Trophoblast cell (in vitro differentiated cells and primary cell): Measurements from ENCODE around the gene VPS8.

Source experiments
- DNase-seq, 2 donors: peaks; one replicate each; pipeline ENCODE4 v3.0.0-alpha.2; 2016
- H2AFZ ChIP-seq: 2 replicates; pipeline ENCODE4 v1.6.1; 2013; ENCODE audit warnings: low read length, moderate library complexity, mild to moderate bottlenecking; ENCODE audit not compliant: insufficient read depth, poor library complexity
- H2AK5ac ChIP-seq: 2 replicates; pipeline ENCODE4 v1.6.1; 2013; ENCODE audit warnings: mild to moderate bottlenecking, low read length
- H2BK120ac ChIP-seq: 2 replicates; pipeline ENCODE4 v1.6.1; 2013; ENCODE audit warnings: low read length, mild to moderate bottlenecking, moderate library complexity; ENCODE audit not compliant: insufficient read depth, poor library complexity
- H2BK12ac ChIP-seq: 2 replicates; pipeline ENCODE4 v1.6.1; 2013; ENCODE audit warnings: mild to moderate bottlenecking, low read length, moderate library complexity
- H2BK5ac ChIP-seq: 2 replicates; pipeline ENCODE4 v1.6.1; 2013; ENCODE audit warnings: low read length, low read depth, moderate library complexity, mild to moderate bottlenecking; ENCODE audit not compliant: poor library complexity
- H3K14ac ChIP-seq: 2 replicates; pipeline ENCODE4 v1.6.1; 2013; ENCODE audit warnings: mild to moderate bottlenecking, low read length
- H3K18ac ChIP-seq: 2 replicates; pipeline ENCODE4 v1.6.1; 2013; ENCODE audit warnings: mild to moderate bottlenecking, low read length
- H3K23ac ChIP-seq: 2 replicates; pipeline ENCODE4 v1.6.1; 2013; ENCODE audit warnings: low read length
- H3K27ac ChIP-seq: 2 replicates; pipeline ENCODE4 v1.5.1; 2013; ENCODE audit warnings: low read depth, mild to moderate bottlenecking, inconsistent platforms, low read length, moderate library complexity
- H3K27me3 ChIP-seq: 2 replicates; pipeline ENCODE4 v1.6.1; 2013; ENCODE audit warnings: inconsistent platforms, mild to moderate bottlenecking, low read length, moderate library complexity; ENCODE audit not compliant: insufficient read depth
- H3K36me3 ChIP-seq, 2 experiments: 1 replicate in 1 of 2; 2 replicates in 1 of 2; pipeline ENCODE4 v1.6.1; 2013; ENCODE audit warnings: low read length in 2 of 2, mild to moderate bottlenecking in 2 of 2, moderate library complexity in 1 of 2; ENCODE audit not compliant: insufficient read depth in 2 of 2, control insufficient read depth in 1 of 2
- H3K4ac ChIP-seq: 2 replicates; pipeline ENCODE4 v1.6.1; 2013; ENCODE audit warnings: low read depth, mild to moderate bottlenecking, low read length, moderate library complexity
- H3K4me1 ChIP-seq, 2 experiments: 1 replicate in 1 of 2; 2 replicates in 1 of 2; pipeline ENCODE4 v1.6.1; 2013; ENCODE audit warnings: low read length in 2 of 2, mild to moderate bottlenecking in 2 of 2, moderate library complexity in 1 of 2; ENCODE audit not compliant: insufficient read depth in 2 of 2, control insufficient read depth in 1 of 2
- H3K4me2 ChIP-seq: 2 replicates; pipeline ENCODE4 v1.6.1; 2013; ENCODE audit warnings: inconsistent platforms, mild to moderate bottlenecking, low read length, moderate library complexity
- H3K4me3 ChIP-seq: 2 replicates; pipeline ENCODE4 v1.5.1; 2013; ENCODE audit warnings: mild to moderate bottlenecking, low read depth, low read length, inconsistent platforms
- H3K79me1 ChIP-seq: one replicate; pipeline ENCODE4 v1.6.1; 2013; ENCODE audit warnings: low read length
- H3K79me2 ChIP-seq: 2 replicates; pipeline ENCODE4 v1.6.1; 2013; ENCODE audit warnings: low read length, mild to moderate bottlenecking; ENCODE audit not compliant: control insufficient read depth, insufficient read depth, poor library complexity
- H3K9ac ChIP-seq: 2 replicates; pipeline ENCODE4 v1.6.1; 2013; ENCODE audit warnings: mild to moderate bottlenecking, low read length
- H3K9me3 ChIP-seq: 2 replicates; pipeline ENCODE4 v1.6.1; 2013; ENCODE audit warnings: low read depth, mild to moderate bottlenecking, control low read depth, inconsistent platforms, low read length; ENCODE audit not compliant: insufficient read depth
- H4K12ac ChIP-seq: 2 replicates; pipeline ENCODE4 v1.6.1; 2013; ENCODE audit warnings: low read depth, mild to moderate bottlenecking, low read length, moderate library complexity
- H4K8ac ChIP-seq: 2 replicates; pipeline ENCODE4 v1.6.1; 2013; ENCODE audit warnings: low read depth, mild to moderate bottlenecking, low read length, moderate library complexity
- H4K91ac ChIP-seq: one replicate; pipeline ENCODE4 v1.6.1; 2013; ENCODE audit warnings: low read depth, mild to moderate bottlenecking, low read length, moderate library complexity
- WGBS: extraction: QIAGEN DNeasy Blood & Tissue Kit; methylation state at CpG from one replicate; pipeline ENCODE4 v1.1.7; 2013; ENCODE audit warnings: missing lambda C conversion rate; ENCODE audit not compliant: insufficient read length, insufficient coverage; ENCODE audit errors: extremely low coverage; 5-methylcytosine and 5-hydroxymethylcytosine counted together

The VPS8 gene

GRCh38 chr3:185042312-185043050, 230.5 kb downstream of the VPS8 start:
- Histone ChIP-seq H3K4ac (no peak overlapping the region), H3K23ac (no peak overlapping the region), H4K8ac (no peak overlapping the region), H2AK5ac (no peak overlapping the region), H4K91ac (no peak overlapping the region), H2BK120ac (no peak overlapping the region), H3K18ac (no peak overlapping the region), H2AFZ (no peak overlapping the region), H3K4me1 (no peaks in the 10 kb centered on the region), H3K9me3 (no peaks in the 10 kb centered on the region), H3K14ac (no peak overlapping the region), H4K12ac (no peak overlapping the region), H3K27me3 (no peaks in the 10 kb centered on the region), H3K79me2 (no peaks in the 10 kb centered on the region), H2BK12ac (no peak overlapping the region), H3K79me1 (no peaks in the 10 kb centered on the region), H3K27ac (no peak overlapping the region), H3K4me3 (no peak overlapping the region), H3K4me2 (no peak overlapping the region), H3K9ac (no peak overlapping the region), H2BK5ac (no peak overlapping the region), H3K36me3 (no peaks in the 10 kb centered on the region)
- WGBS = no CpG with 5 or more reads among the region's 7 CpGs
- no peak for DNase-seq

DNA sequence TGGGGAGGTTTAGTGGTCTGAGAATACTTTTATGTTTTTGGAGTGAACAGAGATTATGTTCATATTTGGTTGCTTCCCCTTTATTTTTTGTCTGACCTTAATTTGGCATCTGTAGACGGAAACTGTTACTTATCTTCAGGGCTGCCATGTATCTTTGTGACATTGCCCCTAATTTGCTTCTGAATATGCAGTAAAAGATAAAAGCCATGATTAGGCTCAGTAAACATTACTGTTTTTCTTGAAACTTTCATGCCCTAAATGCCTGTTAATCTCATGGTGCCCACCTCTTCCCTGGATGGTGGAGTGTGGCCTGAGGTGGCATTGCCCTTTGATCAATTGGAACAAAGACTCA, 234.2 kb downstream of the VPS8 start:
- no peak overlapping the region for H3K18ac ChIP-seq
- H3K9me3 ChIP-seq = no peaks in the 10 kb centered on the region
- no peak overlapping the region for H2AK5ac ChIP-seq
- no peak overlapping the region for H3K23ac ChIP-seq
- H2BK5ac ChIP-seq = no peak overlapping the region
- no peaks in the 10 kb centered on the region for H3K79me2 ChIP-seq
- H4K12ac ChIP-seq = no peak overlapping the region
- no peak overlapping the region for H3K14ac ChIP-seq
- H3K4me1 ChIP-seq = no peaks in the 10 kb centered on the region
- no peak overlapping the region for H3K9ac ChIP-seq
- DNase-seq = no peak
- no peak overlapping the region for H2BK12ac ChIP-seq
- H3K79me1 ChIP-seq = no peaks in the 10 kb centered on the region
- H3K4me2 ChIP-seq = no peak overlapping the region
- no peak overlapping the region for H3K4me3 ChIP-seq
- H3K27me3 ChIP-seq = no peaks in the 10 kb centered on the region
- no peak overlapping the region for H3K4ac ChIP-seq
- WGBS = no CpG with 5 or more reads among the region's 1 CpG
- peaks cover 2 to 10% of the 10 kb centered on the region in 2 experiments for H3K36me3 ChIP-seq
- no peak overlapping the region for H3K27ac ChIP-seq
- H4K91ac ChIP-seq = no peak overlapping the region
- no peak overlapping the region for H4K8ac ChIP-seq
- H2BK120ac ChIP-seq = no peak overlapping the region
- H2AFZ ChIP-seq = no peak overlapping the region

- Histone ChIP-seq H3K27me3 (no peaks in the 10 kb centered on the region), H3K79me1 (no peaks in the 10 kb centered on the region), H3K4ac (no peak overlapping the region), H3K4me2 (no peak overlapping the region), H3K36me3 (peaks cover 2 to 11% of the 10 kb centered on the region in 2 experiments), H2AFZ (no peak overlapping the region), H3K9ac (no peak overlapping the region), H4K8ac (no peak overlapping the region), H2BK5ac (no peak overlapping the region), H3K9me3 (no peaks in the 10 kb centered on the region), H3K23ac (no peak overlapping the region), H2BK120ac (no peak overlapping the region), H3K79me2 (no peaks in the 10 kb centered on the region), H3K4me1 (no peaks in the 10 kb centered on the region), H3K27ac (no peak overlapping the region), H4K91ac (no peak overlapping the region), H2AK5ac (no peak overlapping the region), H3K14ac (no peak overlapping the region), H2BK12ac (no peak overlapping the region), H4K12ac (no peak overlapping the region), H3K18ac (no peak overlapping the region), H3K4me3 (no peak overlapping the region)
- no CpG with 5 or more reads among the region's 4 CpGs for WGBS
- no peak for DNase-seq
These were observed 234.6 kb downstream of the VPS8 start for GRCh38 chr3:185046603-185047002.

GRCh38 chr3:185049710-185050109, 237.7 kb downstream of the VPS8 start:
- H3K4ac ChIP-seq = no peak overlapping the region
- peaks cover 6 to 19% of the 10 kb centered on the region in 2 experiments for H3K36me3 ChIP-seq
- H3K27me3 ChIP-seq = no peaks in the 10 kb centered on the region
- no peaks in the 10 kb centered on the region for H3K9me3 ChIP-seq
- no CpG with 5 or more reads among the region's 4 CpGs for WGBS
- no peak overlapping the region for H4K12ac ChIP-seq
- H3K4me2 ChIP-seq = no peak overlapping the region
- H3K79me2 ChIP-seq = no peaks in the 10 kb centered on the region
- H3K4me3 ChIP-seq = no peak overlapping the region
- H3K4me1 ChIP-seq = no peaks in the 10 kb centered on the region
- H2AFZ ChIP-seq = no peak overlapping the region
- no peak overlapping the region for H3K18ac ChIP-seq
- no peak overlapping the region for H4K91ac ChIP-seq
- H2BK12ac ChIP-seq = no peak overlapping the region
- no peak overlapping the region for H3K14ac ChIP-seq
- no peak overlapping the region for H4K8ac ChIP-seq
- no peak overlapping the region for H2BK5ac ChIP-seq
- no peak for DNase-seq
- no peak overlapping the region for H3K9ac ChIP-seq
- H3K27ac ChIP-seq = no peak overlapping the region
- H3K23ac ChIP-seq = no peak overlapping the region
- H2AK5ac ChIP-seq = no peak overlapping the region
- no peaks in the 10 kb centered on the region for H3K79me1 ChIP-seq
- no peak overlapping the region for H2BK120ac ChIP-seq
